ENCODE results near the gene CD248.

GRCh38 chr11:66329165-66329673, 12.4 kb upstream of the CD248 start:
- TF ChIP-seq CTCF (IDR thresholded peaks at IDR 0.05) = no peak
- no peak for TF ChIP-seq EZH2 (IDR thresholded peaks at IDR 0.05; ENCODE audit: borderline replicate concordance, insufficient read depth, low read depth, low read length, poor library complexity, severe bottlenecking)
